Pancreas (tissue), 10 donors: Measurements from ENCODE around the gene TLE7. TPM values are rescaled to one million over a fixed set of nuclear protein-coding genes. Genes with fewer than 3 reads are reported as not detected.

Experiments
- ATAC-seq, 4 donors: fragments of 200-7000 bp; cut with Tn5 transposase; one replicate each; pipeline versions ENCODE4 v1.8.0 to v1.9.1; 2020; ENCODE audit warnings: mild to moderate bottlenecking in 4 of 4, moderate library complexity in 4 of 4
- DNase-seq, 6 donors: peaks; one replicate each; pipeline ENCODE4 v3.0.0-alpha.2; 2020
- FAIRE-seq: peaks from 2 replicates; lab custom pipeline; 2012; peaks lifted over from hg19 to GRCh38; lab: Jason Lieb, UNC
- H3K27ac ChIP-seq, 4 donors: fragments of 200-600 bp; sonication (generic); 1 replicate in 3 of 4; 2 replicates in 1 of 4; pipeline versions ENCODE4 v1.5.0 to v1.8.0; 2020
- H3K27me3 ChIP-seq, 4 donors: fragments of 200-600 bp; one replicate each; pipeline ENCODE4 v1.8.0; 2021
- H3K36me3 ChIP-seq, 3 donors: fragments of 200-600 bp; sonication (generic) in 1 of 3; one replicate each; pipeline versions ENCODE4 v1.5.0 to v1.8.0; 2020 to 2021
- H3K4me1 ChIP-seq, 3 donors: fragments of 200-600 bp; one replicate each; pipeline ENCODE4 v1.8.0; 2021
- H3K4me3 ChIP-seq, 4 donors: fragments of 200-600 bp; sonication (generic) in 2 of 4; one replicate each; pipeline versions ENCODE4 v1.5.0 to v1.8.0; 2020 to 2021
- H3K9me3 ChIP-seq, 4 donors: fragments of 200-600 bp; one replicate each; pipeline ENCODE4 v1.8.0; 2021
- WGBS, 2 donors: extraction: QIAGEN DNeasy Blood & Tissue Kit; methylation state at CpG; one replicate each; pipeline ENCODE4 v1.1.7; 2013; 5-methylcytosine and 5-hydroxymethylcytosine counted together
- intact Hi-C, 3 donors: fragments of 100-400 bp; cut with DNase I; formaldehyde crosslinking; loops; one replicate each; pipeline versions ENCODE4 v1.11.1 to v1.14.2; 2022
- polyA plus RNA-seq, 2 donors: library from polyadenylated mRNA; stranded (reverse); fragments of 200-250 nt; gene quantifications; one replicate each; pipeline ENCODE4 v1.2.3, GENCODE V29; 2013
- total RNA-seq, 6 donors: library from RNA; stranded (reverse); fragmentation: NEBNext Ultra II Directional in 4 of 6; extraction: Animal tissue kit (Norgen Biotek cat#: 25700) in 4 of 6; gene quantifications; one replicate each; pipeline versions ENCODE4 v1.2.1 to v1.2.4, GENCODE V29; 2021 to 2023
- TF ChIP-seq, protein P1 (sequence below), 4 donors: fragments of 200-600 bp; sonication (generic) in 3 of 4; IDR thresholded peaks; one replicate each; pipeline versions ENCODE4 v1.5.0 to v1.8.0; 2021; ENCODE audit warnings: antibody characterized with exemption in 4 of 4
- donor health status: healthy with polysubstance abuse.
- donor health status: DM: no; HTN: no; CAD: no; lungs with moderate emphysema.
- donor health status: DM: no; HTN: no; CAD: no.
- donor health status: control.
- donor health status: control.
- donor health status: Bipolar disorder and iron deficiency.
- donor health status: DM: yes; HTN: yes; CAD: no.
- donor health status: DM: no; HTN: no; CAD: no.
- donor health status: DM: no; HTN: no; CAD: no.
- donor health status: DM: yes; HTN: yes; CAD: no.

The TLE7 gene
- total and polyA plus RNA-seq, 8 donors: not detected

DNA sequence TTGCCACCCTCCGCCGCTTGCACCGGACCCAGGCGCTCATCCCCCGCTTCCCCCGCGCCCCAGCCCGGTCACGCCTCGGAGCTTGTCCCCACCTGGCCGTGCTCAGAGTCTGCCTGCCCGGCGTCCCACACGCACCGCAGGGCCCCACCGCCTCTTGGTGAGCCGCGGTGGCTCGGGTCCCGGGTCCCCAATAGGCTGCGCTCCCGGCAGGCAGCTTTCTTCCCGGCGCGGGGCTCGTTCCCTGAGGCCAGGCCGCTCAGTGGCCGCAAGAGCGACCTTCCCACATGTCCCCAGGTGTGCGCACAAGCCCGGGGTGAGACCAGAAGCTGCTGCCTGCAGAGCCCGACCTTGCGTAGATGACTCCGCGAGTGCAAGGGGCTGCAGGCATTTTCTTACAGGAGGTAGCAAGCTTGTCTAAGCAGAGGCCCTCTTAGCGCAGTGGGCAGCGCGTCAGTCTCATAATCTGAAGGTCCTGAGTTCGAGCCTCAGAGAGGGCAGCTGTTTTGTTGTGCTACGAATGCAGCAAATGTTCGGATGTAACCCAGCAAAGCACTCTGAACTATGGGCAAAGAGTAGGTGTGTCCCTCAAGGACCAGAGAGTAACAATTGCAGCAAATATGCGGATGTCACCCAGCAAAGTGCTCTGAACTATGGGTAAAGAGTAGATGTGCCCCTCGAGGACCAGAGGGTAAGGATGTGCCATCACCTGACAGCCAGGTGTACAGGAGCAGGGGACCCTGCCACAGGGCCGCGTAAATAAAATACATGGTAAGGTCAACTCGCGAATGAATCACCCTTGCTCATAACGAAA is 15.6 kb downstream of the TLE7 start:
- no peak overlapping the region for H3K27ac ChIP-seq

DNA sequence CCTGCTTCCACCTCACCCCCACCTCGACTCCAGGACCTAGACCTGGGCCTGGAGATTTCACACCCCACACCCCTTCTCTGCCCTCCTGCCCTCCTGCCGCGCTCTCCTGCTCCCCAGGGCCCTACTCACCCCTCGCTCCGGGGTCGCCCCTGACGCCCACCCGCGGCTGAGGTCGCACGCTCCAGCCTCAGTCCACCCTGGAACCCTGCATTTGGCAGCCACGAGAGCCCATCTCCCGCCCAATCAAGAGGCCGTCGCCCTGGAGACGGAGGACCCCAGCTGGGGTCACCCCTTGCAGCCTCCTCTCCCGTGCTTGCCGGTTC is 16.1 kb downstream of the TLE7 start:
- WGBS, 2 donors: 12% methylated on average over 17 to 18 of the region's 18 CpGs
- Histone ChIP-seq H3K4me3 (peak overlapping the region in 1 of 4 donors; percentile 32), H3K27ac (no peak overlapping the region), H3K36me3 (no peaks in the 10 kb centered on the region), H3K27me3 (no peaks in the 10 kb centered on the region), H3K4me1 (no peaks in the 10 kb centered on the region), H3K9me3 (no peaks in the 10 kb centered on the region)
- ATAC-seq (no peak), FAIRE-seq (no peak), DNase-seq (no peak)
- TF ChIP-seq, protein P1, sequence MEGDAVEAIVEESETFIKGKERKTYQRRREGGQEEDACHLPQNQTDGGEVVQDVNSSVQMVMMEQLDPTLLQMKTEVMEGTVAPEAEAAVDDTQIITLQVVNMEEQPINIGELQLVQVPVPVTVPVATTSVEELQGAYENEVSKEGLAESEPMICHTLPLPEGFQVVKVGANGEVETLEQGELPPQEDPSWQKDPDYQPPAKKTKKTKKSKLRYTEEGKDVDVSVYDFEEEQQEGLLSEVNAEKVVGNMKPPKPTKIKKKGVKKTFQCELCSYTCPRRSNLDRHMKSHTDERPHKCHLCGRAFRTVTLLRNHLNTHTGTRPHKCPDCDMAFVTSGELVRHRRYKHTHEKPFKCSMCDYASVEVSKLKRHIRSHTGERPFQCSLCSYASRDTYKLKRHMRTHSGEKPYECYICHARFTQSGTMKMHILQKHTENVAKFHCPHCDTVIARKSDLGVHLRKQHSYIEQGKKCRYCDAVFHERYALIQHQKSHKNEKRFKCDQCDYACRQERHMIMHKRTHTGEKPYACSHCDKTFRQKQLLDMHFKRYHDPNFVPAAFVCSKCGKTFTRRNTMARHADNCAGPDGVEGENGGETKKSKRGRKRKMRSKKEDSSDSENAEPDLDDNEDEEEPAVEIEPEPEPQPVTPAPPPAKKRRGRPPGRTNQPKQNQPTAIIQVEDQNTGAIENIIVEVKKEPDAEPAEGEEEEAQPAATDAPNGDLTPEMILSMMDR (IDR thresholded peaks at IDR 0.05): no peak
- intact Hi-C loops: no loop called here

More for the DNA sequence above, 15.6 kb downstream of the TLE7 start:
- Histone ChIP-seq H3K36me3 (no peaks in the 10 kb centered on the region), H3K27me3 (no peaks in the 10 kb centered on the region), H3K4me3 (peak overlapping the region in 1 of 4 donors; percentile 32), H3K9me3 (no peaks in the 10 kb centered on the region), H3K4me1 (no peaks in the 10 kb centered on the region)
- no peak for FAIRE-seq
- intact Hi-C loops: no loop called here
- TF ChIP-seq, protein P1 (IDR thresholded peaks at IDR 0.05): no peak
- peak in 4 of 6 donors; percentile 4 to 65 (median 53) for DNase-seq
- peak; percentile 77 to 82 (median 79) for ATAC-seq
- 2 to 3% methylated on average over 44 to 48 of the region's 48 CpGs for WGBS, 2 donors

DNA sequence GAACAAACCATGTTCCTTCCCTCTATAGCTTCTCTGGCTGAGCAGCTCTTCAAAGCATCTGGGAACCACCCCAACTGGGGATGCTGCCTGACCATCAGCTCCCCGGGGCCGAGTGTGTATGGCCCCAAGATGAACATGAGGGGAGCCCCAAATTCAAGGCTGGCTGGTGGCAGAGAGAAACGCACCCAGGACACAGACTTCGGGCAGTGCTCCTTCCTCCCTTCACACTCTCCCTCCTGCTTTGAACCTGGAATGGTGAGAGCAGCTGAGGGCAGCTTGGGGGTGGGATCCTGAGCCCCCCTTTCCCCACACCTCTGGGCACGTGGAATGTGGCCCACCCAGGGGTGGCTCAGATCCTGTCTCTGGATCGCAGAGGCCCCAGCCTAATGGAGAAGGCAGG is 17.2 kb downstream of the TLE7 start:
- H3K27me3 ChIP-seq: no peaks in the 10 kb centered on the region
- WGBS, 2 donors: 41 to 49% methylated on average over 6 of the region's 6 CpGs
- no peaks in the 10 kb centered on the region for H3K4me1 ChIP-seq
- no peak overlapping the region for H3K4me3 ChIP-seq
- intact Hi-C loops: no loop called here
- H3K27ac ChIP-seq: no peak overlapping the region
- TF ChIP-seq, protein P1 (IDR thresholded peaks at IDR 0.05): no peak
- FAIRE-seq (no peak), ATAC-seq (no peak), DNase-seq (no peak)
- H3K36me3 ChIP-seq: no peaks in the 10 kb centered on the region
- H3K9me3 ChIP-seq: no peaks in the 10 kb centered on the region

DNA sequence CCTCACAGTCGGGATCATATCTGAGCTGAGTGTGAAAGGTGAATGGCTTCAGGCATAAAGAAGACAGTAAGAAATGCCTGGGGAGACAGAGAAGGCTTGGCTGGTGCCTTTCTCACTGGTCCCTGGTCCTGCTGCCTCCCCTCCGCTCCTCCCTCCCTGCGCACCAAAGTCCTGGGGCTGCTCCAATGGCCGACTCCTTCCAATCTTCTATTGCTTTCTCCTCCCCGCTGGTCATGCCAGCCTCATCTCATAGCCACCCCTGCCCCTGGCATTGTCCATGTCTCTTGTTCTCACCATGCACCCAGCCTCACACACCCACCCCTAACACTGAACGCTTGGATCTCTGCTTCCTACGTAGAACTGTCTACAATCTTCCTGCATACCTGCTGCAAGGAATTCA is 18.0 kb downstream of the TLE7 start:
- no peak for DNase-seq
- intact Hi-C loops: no loop called here
- H3K4me1 ChIP-seq: no peaks in the 10 kb centered on the region
- ATAC-seq: no peak
- H3K36me3 ChIP-seq: no peaks in the 10 kb centered on the region
- WGBS, 2 donors: 53 to 73% methylated on average over 6 to 7 of the region's 7 CpGs
- H3K4me3 ChIP-seq: no peak overlapping the region
- no peak for FAIRE-seq
- TF ChIP-seq, protein P1 (IDR thresholded peaks at IDR 0.05): no peak
- H3K9me3 ChIP-seq: no peaks in the 10 kb centered on the region
- no peak overlapping the region for H3K27ac ChIP-seq
- H3K27me3 ChIP-seq: no peaks in the 10 kb centered on the region

DNA sequence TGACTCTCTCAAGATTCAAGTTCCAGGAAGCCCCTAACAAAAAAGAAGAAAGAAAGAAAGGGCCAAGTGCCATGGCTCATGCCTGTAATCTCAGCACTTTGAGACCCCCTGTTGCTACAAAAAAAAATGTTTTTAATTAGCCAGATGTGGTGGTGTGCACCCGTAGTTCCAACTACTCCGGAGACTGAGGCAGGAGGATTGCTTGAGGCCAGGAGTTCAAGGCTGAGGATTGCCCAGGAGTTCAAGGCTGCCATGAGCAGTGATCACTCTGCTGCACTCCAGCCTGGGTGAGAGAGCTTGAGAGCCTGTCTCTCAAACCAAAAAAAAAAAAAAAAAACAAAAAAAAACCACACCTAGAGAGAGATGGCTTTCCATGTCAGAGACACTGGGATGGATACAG is 18.8 kb downstream of the TLE7 start:
- Histone ChIP-seq H3K27me3 (no peaks in the 10 kb centered on the region), H3K9me3 (no peaks in the 10 kb centered on the region), H3K36me3 (no peaks in the 10 kb centered on the region), H3K4me3 (no peak overlapping the region), H3K27ac (no peak overlapping the region), H3K4me1 (no peaks in the 10 kb centered on the region)
- no peak for DNase-seq
- no peak for FAIRE-seq
- WGBS, 2 donors: 36 to 64% methylated on average over 2 of the region's 2 CpGs
- intact Hi-C loops: no loop called here
- TF ChIP-seq, protein P1 (IDR thresholded peaks at IDR 0.05): no peak
- ATAC-seq: no peak
